SK-N-MC (cell line): ENCODE results near the gene KCNB1.

Source experiments
- EZH2 ChIP-seq: fragments of 200-600 bp; sonication (generic); IDR thresholded peaks from one replicate; pipeline ENCODE4 v1.6.1; 2017; ENCODE audit warnings: antibody characterized with exemption
- FOXP2 ChIP-seq: optimal IDR thresholded peaks from 2 replicates; pipeline ENCODE3; 2011; ENCODE audit warnings: mild to moderate bottlenecking, moderate library complexity; ENCODE audit not compliant: insufficient read depth; ENCODE audit errors: extremely low read length, control extremely low read depth
- POLR2AphosphoS5 ChIP-seq: IDR thresholded peaks from 2 replicates; pipeline ENCODE4 v1.6.1; 2012; ENCODE audit warnings: mild to moderate bottlenecking, low read depth, low read length, borderline replicate concordance

GRCh38 chr20:49433333-49433732 is 49.1 kb downstream of the KCNB1 start:
- no peak for TF ChIP-seq EZH2
- no peak for TF ChIP-seq POLR2AphosphoS5
- no peak for TF ChIP-seq FOXP2
